ENCODE data around the gene UGDH. TPM values are rescaled to one million over a fixed set of nuclear protein-coding genes. Genes with fewer than 3 reads are reported as not detected.

Gene UGDH
- total and polyA plus RNA-seq, 2 experiments from 2014 or later, result 223 to 374 TPM

DNA sequence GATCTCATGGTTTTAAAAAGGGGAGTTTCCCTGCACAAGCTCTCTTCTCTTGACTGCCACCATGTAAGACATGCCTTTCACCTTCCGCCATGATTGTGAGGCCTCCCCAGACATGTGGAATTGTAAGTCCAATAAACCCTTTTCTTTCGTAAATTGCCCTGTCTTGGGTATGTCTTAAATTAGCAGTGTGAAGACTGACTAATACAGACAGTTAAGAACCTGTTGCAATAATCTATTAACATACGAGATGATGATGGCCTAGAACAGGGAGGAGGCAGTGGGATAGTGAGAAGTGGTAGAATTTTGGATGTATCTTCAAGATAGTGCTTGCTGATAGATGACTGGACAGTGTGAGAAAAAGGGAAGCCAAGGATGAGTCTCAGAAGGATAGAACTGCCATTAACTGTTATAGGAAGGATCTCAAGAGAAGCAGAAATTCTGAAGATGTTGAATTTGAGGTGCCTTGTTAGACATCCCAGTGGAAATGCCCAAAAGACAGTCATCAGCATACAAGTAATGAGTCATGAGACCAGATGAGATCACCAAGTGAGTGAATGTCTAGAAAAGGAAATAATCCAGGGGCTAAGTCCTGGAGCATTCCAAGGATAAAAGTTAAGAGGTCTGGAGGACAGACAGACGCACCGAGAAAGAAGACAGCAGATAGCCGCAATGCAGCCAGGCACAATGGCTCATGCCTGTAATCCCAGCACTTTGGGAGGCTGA is 38.8 kb upstream of the UGDH start:
- Histone ChIP-seq H3K4me2 (no peak overlapping the region), H2AFZ (no peak overlapping the region)

DNA sequence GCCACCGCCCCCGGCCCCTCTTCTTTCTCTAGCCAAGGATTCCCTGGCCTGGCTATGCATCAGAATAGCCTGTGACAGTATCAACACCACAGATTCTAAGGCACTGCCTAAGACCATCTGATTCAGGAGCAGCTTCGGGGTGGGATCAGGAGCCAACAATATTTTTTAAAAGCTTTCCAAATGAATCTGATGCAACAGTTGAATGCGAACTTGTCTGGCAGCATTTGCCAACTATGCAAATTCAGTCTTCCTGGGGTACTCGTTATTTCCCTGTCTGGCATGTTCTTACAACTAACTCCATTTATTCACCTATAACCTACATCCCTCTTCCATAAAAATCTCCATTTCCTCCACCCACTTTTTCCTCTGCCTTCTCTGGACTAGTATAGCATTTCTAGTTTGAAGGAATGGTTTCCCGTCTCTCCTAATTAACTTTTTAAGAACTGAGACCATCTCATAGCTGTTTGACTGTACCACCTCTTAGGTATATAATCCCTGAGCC is 36.2 kb upstream of the UGDH start:
- Histone ChIP-seq H3K36me3 (replicated peaks; ENCODE audit: insufficient read depth, low read depth) (no peaks in the 10 kb centered on the region), H3K4me2 (no peak overlapping the region), H3K27ac (no peak overlapping the region), H3K79me2 (peaks cover 23% of the 10 kb centered on the region), H3K9me3 (ENCODE audit: low read depth) (no peaks in the 10 kb centered on the region), H3K27me3 (no peaks in the 10 kb centered on the region), H2AFZ (no peak overlapping the region), H3K4me3 (no peak overlapping the region), H4K20me1 (ENCODE audit: insufficient read depth, poor library complexity, severe bottlenecking) (no peaks in the 10 kb centered on the region), H3K9me2 (replicated peaks; ENCODE audit: insufficient read depth) (no peaks in the 10 kb centered on the region), H3K4me1 (ENCODE audit: insufficient read depth) (peaks cover 13% of the 10 kb centered on the region)
- 93% methylated on average over 6 of the region's 6 CpGs for WGBS (ENCODE audit: low lambda C conversion rate, missing lambda C conversion rate)
- TF ChIP-seq EZH2phosphoT487 (IDR thresholded peaks at IDR 0.05; ENCODE audit: low read depth, severe bottlenecking, unreplicated experiment) (no peak), EZH2 (IDR thresholded peaks at IDR 0.05; ENCODE audit: borderline replicate concordance) (no peak)
- TF ChIP-seq, protein P1, sequence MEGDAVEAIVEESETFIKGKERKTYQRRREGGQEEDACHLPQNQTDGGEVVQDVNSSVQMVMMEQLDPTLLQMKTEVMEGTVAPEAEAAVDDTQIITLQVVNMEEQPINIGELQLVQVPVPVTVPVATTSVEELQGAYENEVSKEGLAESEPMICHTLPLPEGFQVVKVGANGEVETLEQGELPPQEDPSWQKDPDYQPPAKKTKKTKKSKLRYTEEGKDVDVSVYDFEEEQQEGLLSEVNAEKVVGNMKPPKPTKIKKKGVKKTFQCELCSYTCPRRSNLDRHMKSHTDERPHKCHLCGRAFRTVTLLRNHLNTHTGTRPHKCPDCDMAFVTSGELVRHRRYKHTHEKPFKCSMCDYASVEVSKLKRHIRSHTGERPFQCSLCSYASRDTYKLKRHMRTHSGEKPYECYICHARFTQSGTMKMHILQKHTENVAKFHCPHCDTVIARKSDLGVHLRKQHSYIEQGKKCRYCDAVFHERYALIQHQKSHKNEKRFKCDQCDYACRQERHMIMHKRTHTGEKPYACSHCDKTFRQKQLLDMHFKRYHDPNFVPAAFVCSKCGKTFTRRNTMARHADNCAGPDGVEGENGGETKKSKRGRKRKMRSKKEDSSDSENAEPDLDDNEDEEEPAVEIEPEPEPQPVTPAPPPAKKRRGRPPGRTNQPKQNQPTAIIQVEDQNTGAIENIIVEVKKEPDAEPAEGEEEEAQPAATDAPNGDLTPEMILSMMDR (IDR thresholded peaks at IDR 0.05; ENCODE audit: poor library complexity), result no peak
- no peak for DNase-seq (ENCODE audit: low spot score)

More for the DNA sequence above, 38.8 kb upstream of the UGDH start:
- no peaks in the 10 kb centered on the region for H3K9me2 ChIP-seq (replicated peaks; ENCODE audit: insufficient read depth)
- DNase-seq (ENCODE audit: low spot score), result peak; percentile 40
- H3K27ac ChIP-seq, result peak overlapping the region; percentile 72
- no peaks in the 10 kb centered on the region for H3K9me3 ChIP-seq (ENCODE audit: low read depth)
- H3K4me3 ChIP-seq, result no peak overlapping the region
- peaks cover 16% of the 10 kb centered on the region for H3K79me2 ChIP-seq
- WGBS (ENCODE audit: low lambda C conversion rate, missing lambda C conversion rate), result 91% methylated on average over 6 of the region's 6 CpGs
- H3K36me3 ChIP-seq (replicated peaks; ENCODE audit: insufficient read depth, low read depth), result no peaks in the 10 kb centered on the region
- H4K20me1 ChIP-seq (ENCODE audit: insufficient read depth, poor library complexity, severe bottlenecking), result no peaks in the 10 kb centered on the region
- peaks cover 8% of the 10 kb centered on the region for H3K4me1 ChIP-seq (ENCODE audit: insufficient read depth)
- no peak for TF ChIP-seq EZH2 (IDR thresholded peaks at IDR 0.05; ENCODE audit: borderline replicate concordance)
- TF ChIP-seq, protein P1 (IDR thresholded peaks at IDR 0.05; ENCODE audit: poor library complexity), result no peak
- no peak for TF ChIP-seq EZH2phosphoT487 (IDR thresholded peaks at IDR 0.05; ENCODE audit: low read depth, severe bottlenecking, unreplicated experiment)
- no peaks in the 10 kb centered on the region for H3K27me3 ChIP-seq

DNA sequence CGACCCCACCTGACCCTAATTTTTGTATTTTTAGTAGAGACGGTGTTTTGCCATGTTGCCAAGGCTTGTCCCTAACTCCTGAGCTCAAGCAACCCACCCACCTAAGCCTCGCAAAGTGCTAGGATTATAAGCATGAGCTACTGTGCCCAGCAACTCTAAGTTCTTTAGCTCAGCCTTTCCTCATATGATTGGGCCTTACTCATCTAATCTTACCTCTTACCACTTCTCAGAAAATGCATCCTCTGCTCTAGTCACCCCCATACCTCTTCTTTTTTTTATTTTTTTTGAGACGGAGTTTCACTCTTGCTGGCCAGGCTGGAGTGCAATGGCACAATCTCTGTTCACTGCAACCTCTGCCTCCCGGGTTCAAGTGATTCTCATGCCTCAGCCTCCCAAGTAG is 35.6 kb upstream of the UGDH start:
- WGBS (ENCODE audit: low lambda C conversion rate, missing lambda C conversion rate), result 95% methylated on average over 5 of the region's 5 CpGs

More for the DNA sequence above, 35.6 kb upstream of the UGDH start:
- Histone ChIP-seq H3K36me3 (replicated peaks; ENCODE audit: insufficient read depth, low read depth) (no peaks in the 10 kb centered on the region), H2AFZ (no peak overlapping the region), H3K79me2 (peaks cover 23% of the 10 kb centered on the region), H4K20me1 (ENCODE audit: insufficient read depth, poor library complexity, severe bottlenecking) (no peaks in the 10 kb centered on the region), H3K27me3 (no peaks in the 10 kb centered on the region), H3K4me3 (no peak overlapping the region), H3K4me2 (no peak overlapping the region), H3K4me1 (ENCODE audit: insufficient read depth) (peaks cover 15% of the 10 kb centered on the region), H3K9me2 (replicated peaks; ENCODE audit: insufficient read depth) (no peaks in the 10 kb centered on the region), H3K9me3 (ENCODE audit: low read depth) (no peaks in the 10 kb centered on the region), H3K27ac (no peak overlapping the region)
- TF ChIP-seq EZH2phosphoT487 (IDR thresholded peaks at IDR 0.05; ENCODE audit: low read depth, severe bottlenecking, unreplicated experiment) (no peak), EZH2 (IDR thresholded peaks at IDR 0.05; ENCODE audit: borderline replicate concordance) (no peak)
- TF ChIP-seq, protein P1 (IDR thresholded peaks at IDR 0.05; ENCODE audit: poor library complexity), result no peak
- no peak for DNase-seq (ENCODE audit: low spot score)

Data from hepatocyte (in vitro differentiated cells).